ENCODE measurements around the gene CAPN7. TPM values are rescaled to one million over a fixed set of nuclear protein-coding genes. Genes with fewer than 3 reads are reported as not detected.

CAPN7 gene
- total RNA-seq, 1 donor from 2014 or later, result 26.2 TPM

- no peak for TF ChIP-seq CTCF (IDR thresholded peaks at IDR 0.05; ENCODE audit: borderline replicate concordance)
- intact Hi-C loops (cut with micrococcal nuclease), result no loop called here
- H3K27ac ChIP-seq (replicated peaks), result peak overlapping the region; percentile 27
- H3K9me3 ChIP-seq (replicated peaks), result peaks cover 7% of the 10 kb centered on the region
- H3K4me1 ChIP-seq, result peaks cover 14% of the 10 kb centered on the region
- H3K4me3 ChIP-seq, result no peak overlapping the region
- H3K36me3 ChIP-seq, result no peaks in the 10 kb centered on the region
- DNase-seq, result no peak
- H3K27me3 ChIP-seq (ENCODE audit: low read depth), result no peaks in the 10 kb centered on the region
These were observed 30.4 kb upstream of the CAPN7 start for GRCh38 chr3:15175605-15176004.

GRCh38 chr3:15180042-15180611 is 25.9 kb upstream of the CAPN7 start:
- no peak for TF ChIP-seq CTCF (IDR thresholded peaks at IDR 0.05; ENCODE audit: borderline replicate concordance)
- Histone ChIP-seq H3K4me3 (no peak overlapping the region), H3K27me3 (ENCODE audit: low read depth) (no peaks in the 10 kb centered on the region), H3K4me1 (peaks cover 19% of the 10 kb centered on the region), H3K27ac (replicated peaks) (no peak overlapping the region), H3K9me3 (replicated peaks) (no peaks in the 10 kb centered on the region), H3K36me3 (no peaks in the 10 kb centered on the region)
- no peak for DNase-seq
- intact Hi-C loops (cut with micrococcal nuclease), result no loop called here

- Histone ChIP-seq H3K36me3 (no peaks in the 10 kb centered on the region), H3K4me1 (peaks cover 10% of the 10 kb centered on the region), H3K27ac (replicated peaks) (no peak overlapping the region), H3K27me3 (ENCODE audit: low read depth) (peaks cover 4% of the 10 kb centered on the region), H3K9me3 (replicated peaks) (no peaks in the 10 kb centered on the region), H3K4me3 (no peak overlapping the region)
- no peak for TF ChIP-seq CTCF (IDR thresholded peaks at IDR 0.05; ENCODE audit: borderline replicate concordance)
- intact Hi-C loops (cut with micrococcal nuclease), result no loop called here
- DNase-seq, result no peak
These were observed 24.5 kb upstream of the CAPN7 start for GRCh38 chr3:15181511-15181910.

- intact Hi-C loops (cut with micrococcal nuclease), result no loop called here
- H3K4me3 ChIP-seq, result no peak overlapping the region
- no peak overlapping the region for H3K27ac ChIP-seq (replicated peaks)
- no peak for TF ChIP-seq CTCF (IDR thresholded peaks at IDR 0.05; ENCODE audit: borderline replicate concordance)
- peaks cover 6% of the 10 kb centered on the region for H3K27me3 ChIP-seq (ENCODE audit: low read depth)
- H3K9me3 ChIP-seq (replicated peaks), result no peaks in the 10 kb centered on the region
- peaks cover 10% of the 10 kb centered on the region for H3K4me1 ChIP-seq
- no peak for DNase-seq
- H3K36me3 ChIP-seq, result no peaks in the 10 kb centered on the region
These were observed 24.1 kb upstream of the CAPN7 start for GRCh38 chr3:15181963-15182362.

GRCh38 chr3:15183011-15183410 is 23.0 kb upstream of the CAPN7 start:
- intact Hi-C loops (cut with micrococcal nuclease), result no loop called here
- peaks cover 10% of the 10 kb centered on the region for H3K4me1 ChIP-seq
- peaks cover 6% of the 10 kb centered on the region for H3K27me3 ChIP-seq (ENCODE audit: low read depth)
- DNase-seq, result no peak
- H3K4me3 ChIP-seq, result no peak overlapping the region
- no peaks in the 10 kb centered on the region for H3K36me3 ChIP-seq
- H3K27ac ChIP-seq (replicated peaks), result no peak overlapping the region
- no peaks in the 10 kb centered on the region for H3K9me3 ChIP-seq (replicated peaks)
- no peak for TF ChIP-seq CTCF (IDR thresholded peaks at IDR 0.05; ENCODE audit: borderline replicate concordance)
